ENCODE data around the gene SNX8. TPM values are rescaled to one million over a fixed set of nuclear protein-coding genes. Genes with fewer than 3 reads are reported as not detected.

Gene SNX8
- total and polyA plus RNA-seq, 9 of the 15 experiments (the other 6 are each of a cell fraction or from before 2014, with no cell fraction given): 2.7 to 51.6 (median 16.9) TPM

- BruUV-seq (replicated peaks): no TSS peak
- in situ Hi-C loops (cut with MboI): no loop called here
- peaks cover 84% of the 10 kb centered on the region; the same call in 2 of the 3 replicates for H3K36me3 ChIP-seq (ENCODE audit: control insufficient read depth, insufficient read depth, low read length)
Measured at GRCh38 chr7:2212906-2213305, 101.3 kb downstream of the SNX8 start.

More at GRCh38 chr7:2212906-2213305, 101.3 kb downstream of the SNX8 start:
- Histone ChIP-seq H3K9ac (ENCODE audit: insufficient read depth in 1 of 2, low read depth in 2 of 2, low read length in 2 of 2) (no peak overlapping the region), H3K9me3 (replicated peaks; ENCODE audit: control insufficient read depth, insufficient read depth, low read depth, low read length) (0 out of 2 replicates have a peak, but pooled peaks cover 2% of the 10 kb centered on the region), H3K27me3 (ENCODE audit: control insufficient read depth in 2 of 2, insufficient read depth in 2 of 2, low read length in 2 of 2) (no peaks in the 10 kb centered on the region), H3K4me1 (replicated peaks in 1 of 2; ENCODE audit: control insufficient read depth in 2 of 2, insufficient read depth in 2 of 2, low read length in 2 of 2) (peaks cover 0 to 10% of the 10 kb centered on the region in 2 experiments; a peak in 1 of 5 replicates), H3K27ac (ENCODE audit: extremely low read depth, low read depth, low read length) (no peak overlapping the region), H3K79me2 (ENCODE audit: control insufficient read depth, insufficient read depth, low read length) (no peaks in the 10 kb centered on the region), H3K4me3 (no peak overlapping the region), H3K4me2 (ENCODE audit: insufficient read depth, low read length) (no peak overlapping the region), H4K20me1 (replicated peaks; ENCODE audit: control insufficient read depth, insufficient read depth, low read length) (no peaks in the 10 kb centered on the region; the same call in none of the 2 replicates), H2AFZ (ENCODE audit: low read depth, low read length) (no peak overlapping the region), H3K9me1 (ENCODE audit: control insufficient read depth, insufficient read depth, low read length) (no peaks in the 10 kb centered on the region)
- FAIRE-seq: no peak
- intact Hi-C loops (cut with micrococcal nuclease): no loop called here
- DNase-seq (ENCODE audit: extremely low read depth in 1 of 4, low spot score in 3 of 4): no peak
- TF ChIP-seq POLR2B (IDR thresholded peaks at IDR 0.05; ENCODE audit: low read depth, partially characterized antibody): no peak
- TF ChIP-seq, protein P1, sequence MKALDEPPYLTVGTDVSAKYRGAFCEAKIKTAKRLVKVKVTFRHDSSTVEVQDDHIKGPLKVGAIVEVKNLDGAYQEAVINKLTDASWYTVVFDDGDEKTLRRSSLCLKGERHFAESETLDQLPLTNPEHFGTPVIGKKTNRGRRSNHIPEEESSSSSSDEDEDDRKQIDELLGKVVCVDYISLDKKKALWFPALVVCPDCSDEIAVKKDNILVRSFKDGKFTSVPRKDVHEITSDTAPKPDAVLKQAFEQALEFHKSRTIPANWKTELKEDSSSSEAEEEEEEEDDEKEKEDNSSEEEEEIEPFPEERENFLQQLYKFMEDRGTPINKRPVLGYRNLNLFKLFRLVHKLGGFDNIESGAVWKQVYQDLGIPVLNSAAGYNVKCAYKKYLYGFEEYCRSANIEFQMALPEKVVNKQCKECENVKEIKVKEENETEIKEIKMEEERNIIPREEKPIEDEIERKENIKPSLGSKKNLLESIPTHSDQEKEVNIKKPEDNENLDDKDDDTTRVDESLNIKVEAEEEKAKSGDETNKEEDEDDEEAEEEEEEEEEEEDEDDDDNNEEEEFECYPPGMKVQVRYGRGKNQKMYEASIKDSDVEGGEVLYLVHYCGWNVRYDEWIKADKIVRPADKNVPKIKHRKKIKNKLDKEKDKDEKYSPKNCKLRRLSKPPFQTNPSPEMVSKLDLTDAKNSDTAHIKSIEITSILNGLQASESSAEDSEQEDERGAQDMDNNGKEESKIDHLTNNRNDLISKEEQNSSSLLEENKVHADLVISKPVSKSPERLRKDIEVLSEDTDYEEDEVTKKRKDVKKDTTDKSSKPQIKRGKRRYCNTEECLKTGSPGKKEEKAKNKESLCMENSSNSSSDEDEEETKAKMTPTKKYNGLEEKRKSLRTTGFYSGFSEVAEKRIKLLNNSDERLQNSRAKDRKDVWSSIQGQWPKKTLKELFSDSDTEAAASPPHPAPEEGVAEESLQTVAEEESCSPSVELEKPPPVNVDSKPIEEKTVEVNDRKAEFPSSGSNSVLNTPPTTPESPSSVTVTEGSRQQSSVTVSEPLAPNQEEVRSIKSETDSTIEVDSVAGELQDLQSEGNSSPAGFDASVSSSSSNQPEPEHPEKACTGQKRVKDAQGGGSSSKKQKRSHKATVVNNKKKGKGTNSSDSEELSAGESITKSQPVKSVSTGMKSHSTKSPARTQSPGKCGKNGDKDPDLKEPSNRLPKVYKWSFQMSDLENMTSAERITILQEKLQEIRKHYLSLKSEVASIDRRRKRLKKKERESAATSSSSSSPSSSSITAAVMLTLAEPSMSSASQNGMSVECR (CRISPR knock-in tag; IDR thresholded peaks at IDR 0.05): no peak
- TF ChIP-seq ARHGAP35 (IDR thresholded peaks at IDR 0.05; ENCODE audit: partially characterized antibody): no peak
- no peak for TF ChIP-seq FIP1L1 (IDR thresholded peaks at IDR 0.05; ENCODE audit: low read depth, low read length, poor library complexity, severe bottlenecking)
- CTCF ChIA-PET (ENCODE audit: low intra/inter-chr PET ratio): no interaction called here
- POLR2A ChIA-PET: interaction anchor here (0.8 kb wide), 1 partner anchor 368 kb away, joined by 3 read pairs; no protein-coding TSS in a partner anchor
- no peak for ATAC-seq
- WGBS (ENCODE audit: insufficient coverage, low coverage, missing lambda C conversion rate): over 99% methylated on average over 8 of the region's 10 CpGs

All from K562 (cell line).